ENCODE results near the gene LMAN1L. TPM values are rescaled to one million over a fixed set of nuclear protein-coding genes. Genes with fewer than 3 reads are reported as not detected.

Gene LMAN1L
- total and polyA plus RNA-seq, 3 donors from 2014 or later = 2.2 to 4.6 (median 4.3) TPM

DNA sequence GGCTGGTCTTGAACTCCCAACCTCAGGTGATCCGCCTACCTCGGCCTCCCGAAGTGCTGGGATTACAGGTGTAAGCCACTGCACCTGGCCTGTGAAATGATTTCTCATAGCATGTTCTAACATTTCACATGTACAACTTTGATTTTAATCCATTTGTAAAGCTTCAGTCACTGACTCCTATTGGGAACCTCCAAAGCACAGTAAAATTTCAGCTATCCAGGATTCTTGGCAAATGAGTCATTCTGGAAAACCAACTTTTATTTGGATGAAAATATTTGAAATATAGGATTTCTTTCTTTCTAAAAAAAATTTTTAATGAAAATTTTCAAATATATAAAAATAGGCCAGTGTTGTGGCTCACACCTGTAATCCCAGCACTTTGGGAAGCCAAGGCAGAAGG lies 2.7 kb upstream of the LMAN1L start:
- H3K36me3 ChIP-seq (ENCODE audit: low read depth, missing control alignments) = no peaks in the 10 kb centered on the region
- TF ChIP-seq POLR2A (IDR thresholded peaks at IDR 0.05) = no peak
- TF ChIP-seq CTCF (IDR thresholded peaks at IDR 0.05) = no peak
- 95 to 97% methylated on average over 3 of the region's 3 CpGs for WGBS, 2 donors
- no peak overlapping the region for H3K27ac ChIP-seq
- no peak for DNase-seq
- H3K27me3 ChIP-seq = no peaks in the 10 kb centered on the region
- no peaks in the 10 kb centered on the region for H3K9me3 ChIP-seq
- no peaks in the 10 kb centered on the region for H3K4me1 ChIP-seq
- no peak overlapping the region for H3K4me3 ChIP-seq
- intact Hi-C loops (cut with DNase I; ENCODE audit: low total_unique reads) = no loop called here

GRCh38 chr15:74815121-74815934 lies 2.7 kb downstream of the LMAN1L start:
- Histone ChIP-seq H3K36me3 (ENCODE audit: low read depth, missing control alignments) (no peaks in the 10 kb centered on the region), H3K9me3 (no peaks in the 10 kb centered on the region), H3K27ac (no peak overlapping the region), H3K4me3 (no peak overlapping the region), H3K27me3 (no peaks in the 10 kb centered on the region), H3K4me1 (peaks cover 6% of the 10 kb centered on the region)
- WGBS, 2 donors = 80 to 83% methylated on average over 9 to 10 of the region's 10 CpGs
- DNase-seq = peak; percentile 39
- TF ChIP-seq CTCF (IDR thresholded peaks at IDR 0.05) (no peak), POLR2A (IDR thresholded peaks at IDR 0.05) (no peak)
- intact Hi-C loops (cut with DNase I; ENCODE audit: low total_unique reads) = no loop called here

DNA sequence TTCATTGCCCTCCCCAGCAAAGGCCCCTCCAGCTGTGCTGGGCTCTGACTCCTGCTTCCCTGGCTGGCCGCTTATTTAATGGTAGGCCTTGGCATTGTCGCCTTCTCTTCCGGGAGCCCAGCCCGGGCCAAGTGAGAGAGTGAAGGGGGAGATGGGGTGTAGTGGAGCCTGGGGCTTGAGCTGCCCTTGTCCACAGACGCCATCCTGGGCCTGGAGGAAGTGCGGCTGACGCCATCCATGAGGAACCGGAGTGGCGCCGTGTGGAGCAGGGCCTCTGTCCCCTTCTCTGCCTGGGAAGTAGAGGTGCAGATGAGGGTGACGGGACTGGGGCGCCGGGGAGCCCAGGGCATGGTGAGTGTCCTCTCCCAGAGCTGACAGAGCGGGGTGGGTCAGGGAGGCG lies 3.3 kb downstream of the LMAN1L start:
- Histone ChIP-seq H3K27ac (no peak overlapping the region), H3K27me3 (no peaks in the 10 kb centered on the region), H3K4me1 (peaks cover 6% of the 10 kb centered on the region), H3K9me3 (no peaks in the 10 kb centered on the region), H3K36me3 (ENCODE audit: low read depth, missing control alignments) (no peaks in the 10 kb centered on the region), H3K4me3 (peak overlapping the region in 1 of 2 donors; percentile 15)
- DNase-seq = no peak
- WGBS, 2 donors = 42 to 73% methylated on average over 3 to 15 of the region's 15 CpGs
- TF ChIP-seq POLR2A (IDR thresholded peaks at IDR 0.05) (no peak), CTCF (IDR thresholded peaks at IDR 0.05) (no peak)
- intact Hi-C loops (cut with DNase I; ENCODE audit: low total_unique reads) = no loop called here

GRCh38 chr15:74816624-74817369 lies 4.2 kb downstream of the LMAN1L start:
- Histone ChIP-seq H3K4me3 (peak overlapping the region in 1 of 2 donors; percentile 15), H3K36me3 (ENCODE audit: low read depth, missing control alignments) (no peaks in the 10 kb centered on the region), H3K27ac (no peak overlapping the region), H3K27me3 (no peaks in the 10 kb centered on the region), H3K9me3 (no peaks in the 10 kb centered on the region), H3K4me1 (peaks cover 6% of the 10 kb centered on the region)
- 36 to 49% methylated on average over 17 to 19 of the region's 19 CpGs for WGBS, 2 donors
- TF ChIP-seq POLR2A (IDR thresholded peaks at IDR 0.05) (no peak), CTCF (IDR thresholded peaks at IDR 0.05) (no peak)
- DNase-seq = no peak
- intact Hi-C loops (cut with DNase I; ENCODE audit: low total_unique reads) = no loop called here
